Measurements from ENCODE around the gene PLAAT1.

The PLAAT1 gene

DNA sequence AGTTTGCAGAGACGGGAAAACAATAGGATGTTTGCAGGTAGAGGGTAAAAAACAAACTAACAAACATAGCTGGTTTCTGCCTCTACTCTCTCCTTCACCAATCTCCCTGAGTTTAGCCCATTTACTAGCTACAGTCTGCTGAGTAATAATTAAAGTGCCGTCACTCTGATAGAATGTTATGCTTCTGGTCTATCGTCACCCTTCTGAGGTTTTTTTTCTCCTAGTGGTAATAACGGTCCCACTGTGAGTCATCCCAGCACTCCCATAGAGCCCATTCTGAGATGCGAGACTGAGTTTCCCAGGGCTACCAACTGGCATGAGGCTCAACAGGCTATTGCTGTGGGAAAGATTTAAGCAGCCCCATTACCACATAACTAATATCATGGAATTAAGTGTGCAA, 56.4 kb downstream of the PLAAT1 start:
- Histone ChIP-seq H3K4me3 (ENCODE audit: severe bottlenecking) (no peak overlapping the region), H3K36me3 (ENCODE audit: low read depth) (no peaks in the 10 kb centered on the region), H3K4me1 (ENCODE audit: insufficient read depth, poor library complexity, severe bottlenecking) (peaks cover 5% of the 10 kb centered on the region), H3K27me3 (ENCODE audit: insufficient read depth, poor library complexity, severe bottlenecking) (peaks cover 13% of the 10 kb centered on the region), H3K9me3 (ENCODE audit: severe bottlenecking) (no peaks in the 10 kb centered on the region), H3K27ac (ENCODE audit: poor library complexity, severe bottlenecking) (no peak overlapping the region)
- DNase-seq (ENCODE audit: low spot score) (no peak), ATAC-seq (ENCODE audit: low read depth) (no peak; the same call in 2 of the 3 replicates)
- TF ChIP-seq, protein P1, sequence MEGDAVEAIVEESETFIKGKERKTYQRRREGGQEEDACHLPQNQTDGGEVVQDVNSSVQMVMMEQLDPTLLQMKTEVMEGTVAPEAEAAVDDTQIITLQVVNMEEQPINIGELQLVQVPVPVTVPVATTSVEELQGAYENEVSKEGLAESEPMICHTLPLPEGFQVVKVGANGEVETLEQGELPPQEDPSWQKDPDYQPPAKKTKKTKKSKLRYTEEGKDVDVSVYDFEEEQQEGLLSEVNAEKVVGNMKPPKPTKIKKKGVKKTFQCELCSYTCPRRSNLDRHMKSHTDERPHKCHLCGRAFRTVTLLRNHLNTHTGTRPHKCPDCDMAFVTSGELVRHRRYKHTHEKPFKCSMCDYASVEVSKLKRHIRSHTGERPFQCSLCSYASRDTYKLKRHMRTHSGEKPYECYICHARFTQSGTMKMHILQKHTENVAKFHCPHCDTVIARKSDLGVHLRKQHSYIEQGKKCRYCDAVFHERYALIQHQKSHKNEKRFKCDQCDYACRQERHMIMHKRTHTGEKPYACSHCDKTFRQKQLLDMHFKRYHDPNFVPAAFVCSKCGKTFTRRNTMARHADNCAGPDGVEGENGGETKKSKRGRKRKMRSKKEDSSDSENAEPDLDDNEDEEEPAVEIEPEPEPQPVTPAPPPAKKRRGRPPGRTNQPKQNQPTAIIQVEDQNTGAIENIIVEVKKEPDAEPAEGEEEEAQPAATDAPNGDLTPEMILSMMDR (IDR thresholded peaks at IDR 0.05; ENCODE audit: poor library complexity, severe bottlenecking): no peak

DNA sequence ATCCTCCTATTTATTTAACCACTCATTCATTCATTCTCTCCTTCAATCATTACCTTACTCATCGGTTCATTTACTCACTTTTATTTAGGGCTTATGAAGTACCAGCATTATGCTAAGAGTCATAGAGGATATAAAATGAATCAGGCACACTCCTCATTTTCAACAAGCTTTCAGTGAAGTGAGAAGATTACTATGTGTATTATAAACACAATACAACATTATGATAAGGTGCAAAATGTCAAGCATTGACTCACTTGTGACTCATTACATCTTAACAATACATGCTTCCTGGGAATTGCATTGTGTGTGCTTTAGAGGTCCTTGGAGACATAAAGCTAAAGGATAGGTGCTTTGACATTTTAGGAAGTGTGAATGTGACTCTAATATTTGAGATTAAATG, 60.4 kb downstream of the PLAAT1 start:
- peaks cover 25% of the 10 kb centered on the region for H3K27me3 ChIP-seq (ENCODE audit: insufficient read depth, poor library complexity, severe bottlenecking)
- no peak overlapping the region for H3K27ac ChIP-seq (ENCODE audit: poor library complexity, severe bottlenecking)
- ATAC-seq (ENCODE audit: low read depth) (peak; percentile 91), DNase-seq (ENCODE audit: low spot score) (no peak)
- TF ChIP-seq, protein P1 (IDR thresholded peaks at IDR 0.05; ENCODE audit: poor library complexity, severe bottlenecking): no peak
- H3K9me3 ChIP-seq (ENCODE audit: severe bottlenecking): no peaks in the 10 kb centered on the region
- peaks cover 5% of the 10 kb centered on the region for H3K4me1 ChIP-seq (ENCODE audit: insufficient read depth, poor library complexity, severe bottlenecking)
- H3K4me3 ChIP-seq (ENCODE audit: severe bottlenecking): no peak overlapping the region
- no peaks in the 10 kb centered on the region for H3K36me3 ChIP-seq (ENCODE audit: low read depth)

DNA sequence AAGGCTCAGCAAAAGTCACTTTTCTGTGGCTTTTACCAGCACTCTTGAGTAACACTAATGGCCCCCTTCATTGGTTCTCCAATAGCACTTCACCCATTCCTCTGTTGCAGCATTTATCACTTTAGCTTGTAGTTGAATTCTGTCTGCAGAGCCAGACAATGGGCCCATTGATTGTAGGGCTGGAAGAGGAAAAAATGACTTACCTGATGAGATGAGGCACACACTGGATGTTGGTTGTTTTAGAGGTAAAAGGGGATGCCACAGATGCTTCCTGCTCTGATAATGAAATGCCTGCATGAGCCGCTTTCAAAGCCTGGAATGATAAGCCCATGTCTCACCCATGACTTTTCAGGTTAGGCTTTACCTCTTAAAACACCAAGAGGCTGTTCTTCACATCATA, 64.3 kb downstream of the PLAAT1 start:
- Histone ChIP-seq H3K4me3 (ENCODE audit: severe bottlenecking) (no peak overlapping the region), H3K27ac (ENCODE audit: poor library complexity, severe bottlenecking) (no peak overlapping the region), H3K27me3 (ENCODE audit: insufficient read depth, poor library complexity, severe bottlenecking) (peaks cover 27% of the 10 kb centered on the region), H3K4me1 (ENCODE audit: insufficient read depth, poor library complexity, severe bottlenecking) (peaks cover 5% of the 10 kb centered on the region), H3K9me3 (ENCODE audit: severe bottlenecking) (no peaks in the 10 kb centered on the region), H3K36me3 (ENCODE audit: low read depth) (no peaks in the 10 kb centered on the region)
- no peak for ATAC-seq (ENCODE audit: low read depth)
- DNase-seq (ENCODE audit: low spot score): no peak
- TF ChIP-seq, protein P1 (IDR thresholded peaks at IDR 0.05; ENCODE audit: poor library complexity, severe bottlenecking): no peak

DNA sequence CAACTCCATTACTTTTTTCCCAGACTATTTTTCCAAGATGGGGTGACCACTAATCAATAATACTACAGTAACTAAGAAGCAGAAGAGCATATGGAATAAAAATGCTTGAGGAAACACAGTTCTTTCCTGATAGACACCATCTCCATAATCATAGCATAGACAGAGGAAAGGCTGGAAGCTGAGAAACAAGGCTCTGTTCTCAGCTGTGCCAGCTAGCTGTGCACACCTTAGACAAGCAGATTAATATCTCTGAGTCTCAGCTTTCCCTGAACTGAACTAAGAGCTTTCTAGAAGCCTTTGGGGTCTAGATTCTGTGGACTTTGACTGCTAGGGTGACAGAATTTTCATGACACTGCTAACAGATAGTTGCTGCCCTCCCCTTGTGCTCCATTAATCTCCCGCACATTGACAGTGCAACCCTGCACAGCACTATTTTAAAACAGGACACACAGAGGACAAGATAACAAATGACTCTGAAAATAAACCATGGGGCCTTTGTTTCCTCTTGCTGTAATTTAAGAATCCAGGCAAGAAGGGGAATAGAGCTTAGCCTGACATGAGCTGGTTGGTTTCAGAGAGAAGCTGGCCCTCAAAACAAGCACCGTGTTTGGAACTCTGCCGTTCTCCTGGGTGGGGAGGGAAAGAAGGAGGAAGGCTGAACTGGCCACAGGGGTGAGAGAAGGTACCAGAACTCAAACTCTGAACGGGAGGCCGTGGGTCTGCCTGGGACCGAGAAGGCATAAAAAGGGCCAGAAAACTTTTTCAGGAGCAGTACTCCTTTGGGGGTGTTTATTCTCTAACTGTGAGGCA, 70.1 kb downstream of the PLAAT1 start:
- Histone ChIP-seq H3K27ac (ENCODE audit: poor library complexity, severe bottlenecking) (no peak overlapping the region), H3K27me3 (ENCODE audit: insufficient read depth, poor library complexity, severe bottlenecking) (peaks cover 17% of the 10 kb centered on the region), H3K9me3 (ENCODE audit: severe bottlenecking) (no peaks in the 10 kb centered on the region), H3K36me3 (ENCODE audit: low read depth) (no peaks in the 10 kb centered on the region), H3K4me1 (ENCODE audit: insufficient read depth, poor library complexity, severe bottlenecking) (no peaks in the 10 kb centered on the region), H3K4me3 (ENCODE audit: severe bottlenecking) (no peak overlapping the region)
- no peak for DNase-seq (ENCODE audit: low spot score)
- ATAC-seq (ENCODE audit: low read depth): no peak
- TF ChIP-seq, protein P1 (IDR thresholded peaks at IDR 0.05; ENCODE audit: poor library complexity, severe bottlenecking): no peak
